Caco-2 (cell line): ENCODE measurements around the gene ALPP. TPM values are rescaled to one million over a fixed set of nuclear protein-coding genes. Genes with fewer than 3 reads are reported as not detected.
A peak's percentile ranks its signal among the peaks of the same experiment; 100 is the strongest.
"Not testable (repeated sequence)": the region's sequence is repeated elsewhere in the genome, so short reads cannot be mapped to it uniquely, and the experiment has no call there.

ENCODE experiments used
- BruUV-seq: library from RNA; stranded (reverse); fragments of 400-500 nt; replicated peaks from 2 replicates; lab custom pipeline; 2021; lab: Mats Ljungman, UMichigan
- CTCF ChIA-PET: fragments of 300-600 bp; sonication (Branson Sonifier 250); formaldehyde crosslinking; loops from one replicate; lab custom pipeline; 2022; ENCODE audit warnings: antibody characterized with exemption; lab: Charles Lee
- POLR2A ChIA-PET: fragments of 300-600 bp; sonication (Branson Sonifier 250); formaldehyde crosslinking; loops from one replicate; lab custom pipeline; 2022; ENCODE audit warnings: antibody characterized with exemption; lab: Charles Lee
- DNase-seq, 2 experiments: peaks; one replicate each; pipeline versions ENCODE4 v3.0.0 to v3.0.0-alpha.2; 2020 to 2022
- H3K27me3 ChIP-seq: replicated peaks from 2 replicates; pipeline ENCODE4 v1.6.0; 2011; ENCODE audit warnings: low read length; ENCODE audit not compliant: control insufficient read depth, insufficient read depth
- H3K36me3 ChIP-seq: 2 replicates; pipeline ENCODE4 v1.5.1; 2011; ENCODE audit warnings: low read length; ENCODE audit not compliant: control insufficient read depth, insufficient read depth
- H3K4me1 ChIP-seq: fragments of 250-450 bp; sonication (Bioruptor Pico); 2 replicates; pipeline ENCODE4 v1.5.1; 2020; ENCODE audit warnings: mild to moderate bottlenecking
- H3K4me3 ChIP-seq: 2 replicates; pipeline ENCODE4 v1.5.1; 2011; ENCODE audit warnings: low read depth, mild to moderate bottlenecking, control low read depth, low read length
- H3K9me3 ChIP-seq: fragments of 250-450 bp; sonication (Bioruptor Pico); 2 replicates; pipeline ENCODE4 v1.5.1; 2020; ENCODE audit warnings: mild to moderate bottlenecking, moderate library complexity
- H3K27ac Mint-ChIP-seq: one replicate; pipeline ENCODE4 v1.8.0; 2022; ENCODE audit warnings: mixed read lengths; ENCODE audit not compliant: unreplicated experiment
- H3K27me3 Mint-ChIP-seq: one replicate; pipeline ENCODE4 v1.8.0; 2022; ENCODE audit warnings: mixed read lengths; ENCODE audit not compliant: insufficient read depth, unreplicated experiment
- H3K36me3 Mint-ChIP-seq: one replicate; pipeline ENCODE4 v1.8.0; 2022; ENCODE audit warnings: mild to moderate bottlenecking, mixed read lengths; ENCODE audit not compliant: insufficient read depth, unreplicated experiment
- H3K4me1 Mint-ChIP-seq: one replicate; pipeline ENCODE4 v1.8.0; 2022; ENCODE audit warnings: low read depth, mixed read lengths; ENCODE audit not compliant: unreplicated experiment
- H3K4me3 Mint-ChIP-seq: one replicate; pipeline ENCODE4 v1.8.0; 2022; ENCODE audit warnings: mild to moderate bottlenecking, moderate library complexity, mixed read lengths; ENCODE audit not compliant: unreplicated experiment
- H3K9me3 Mint-ChIP-seq: one replicate; pipeline ENCODE4 v1.8.0; 2022; ENCODE audit warnings: mixed read lengths; ENCODE audit not compliant: unreplicated experiment
- CTCF ChIP-seq, 2 experiments: fragments of 200-600 bp in 1 of 2; IDR thresholded peaks; 1 replicate in 1 of 2; 2 replicates in 1 of 2; pipeline versions ENCODE4 v1.5.1 to v1.8.0; 2011 to 2022; ENCODE audit warnings: antibody characterized with exemption in 1 of 2, control low read depth in 1 of 2, inconsistent platforms in 1 of 2, low read depth in 1 of 2, low read length in 1 of 2, mild to moderate bottlenecking in 1 of 2, moderate library complexity in 1 of 2; ENCODE audit not compliant: insufficient read depth in 1 of 2, severe bottlenecking in 1 of 2, unreplicated experiment in 1 of 2
- intact Hi-C: fragments of 100-400 bp; cut with micrococcal nuclease; formaldehyde crosslinking; loops from one replicate; pipeline ENCODE4 v1.10.0; 2022; ENCODE audit not compliant: unreplicated experiment
- total RNA-seq: library from RNA; stranded (reverse); gene quantifications from 2 replicates; pipeline ENCODE4 v1.2.3, GENCODE V29; 2022

The ALPP gene
- total RNA-seq, 1 experiment from 2014 or later, result 4.9 TPM

DNA sequence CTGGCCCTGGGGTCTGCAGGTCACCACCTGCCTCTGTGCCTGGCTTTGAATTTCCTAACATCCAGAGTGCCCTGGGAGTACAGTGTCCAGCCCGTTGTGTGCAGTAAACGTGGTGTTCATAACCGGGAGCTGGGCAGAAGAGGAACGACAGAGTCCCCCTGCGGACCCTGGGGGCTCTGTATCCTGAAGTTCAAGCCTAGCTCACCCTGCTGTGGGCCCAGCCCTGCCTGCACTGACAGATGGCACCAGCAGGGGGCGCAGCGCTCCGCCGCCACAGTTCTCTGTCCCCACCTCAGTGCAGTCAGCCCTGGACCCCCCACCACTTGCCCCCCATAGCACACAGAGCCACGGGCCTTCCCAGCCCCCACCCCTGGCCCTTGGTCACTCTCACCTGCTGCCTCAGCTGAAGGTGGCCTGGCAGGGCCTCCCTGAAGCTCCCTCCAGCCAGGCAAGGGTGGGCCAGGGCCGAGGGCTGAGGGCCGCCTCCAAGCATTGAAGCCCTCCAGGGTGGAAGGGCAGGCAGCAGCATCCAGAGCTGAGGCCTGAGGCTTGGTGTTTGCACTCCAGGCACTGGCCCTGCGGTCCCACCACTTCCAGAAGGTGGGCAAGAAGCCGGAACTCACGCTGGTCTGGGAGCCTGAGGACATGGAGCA is 43.2 kb upstream of the ALPP start:
- H3K27me3 Mint-ChIP-seq, H3K4me3 Mint-ChIP-seq, intact Hi-C loops, H3K9me3 Mint-ChIP-seq, H3K9me3 ChIP-seq, BruUV-seq, H3K27ac Mint-ChIP-seq, H3K27me3 ChIP-seq, H3K36me3 Mint-ChIP-seq, H3K4me3 ChIP-seq, H3K4me1 ChIP-seq, POLR2A ChIA-PET, H3K4me1 Mint-ChIP-seq, H3K36me3 ChIP-seq: not testable (repeated sequence)
- peak; percentile 6 to 69 for TF ChIP-seq CTCF (IDR thresholded peaks at IDR 0.05; ENCODE audit: insufficient read depth in 1 of 2, low read depth in 1 of 2, low read length in 1 of 2, severe bottlenecking in 1 of 2, unreplicated experiment in 1 of 2)
- DNase-seq, result peak in 1 of 2 experiments; percentile 7
- CTCF ChIA-PET, result interaction anchor here (0.7 to 0.9 kb wide), 2 partner anchors 30 to 104 kb away, joined by 4 read pairs; no protein-coding TSS in a partner anchor

DNA sequence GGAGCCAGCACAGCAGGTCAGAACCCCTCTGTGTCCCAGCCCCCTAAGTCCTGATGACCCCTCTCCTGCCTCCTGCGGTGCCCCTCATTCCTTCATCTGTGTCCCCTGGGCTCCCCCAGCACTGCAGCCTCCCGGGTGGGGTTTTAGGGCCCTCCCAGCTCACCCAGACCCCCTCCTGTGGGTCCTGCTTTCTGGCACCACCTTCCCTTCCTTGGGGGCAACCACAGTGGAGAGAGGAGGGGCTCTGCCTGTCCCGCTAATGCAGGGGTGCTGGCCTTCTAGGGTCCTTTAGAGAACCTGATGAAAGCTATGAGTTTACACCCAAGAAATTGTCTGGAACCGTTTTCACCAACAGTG is 42.7 kb upstream of the ALPP start:
- TF ChIP-seq CTCF (IDR thresholded peaks at IDR 0.05; ENCODE audit: insufficient read depth in 1 of 2, low read depth in 1 of 2, low read length in 1 of 2, severe bottlenecking in 1 of 2, unreplicated experiment in 1 of 2), result no peak
- no TSS peak for BruUV-seq
- peak in 1 of 2 experiments; percentile 15 for DNase-seq
- intact Hi-C loops, result no loop called here
- Mint-ChIP-seq H3K27ac (no peak overlapping the region), H3K4me1 (no peaks in the 10 kb centered on the region), H3K27me3 (no peaks in the 10 kb centered on the region), H3K36me3 (no peaks in the 10 kb centered on the region), H3K9me3 (no peaks in the 10 kb centered on the region), H3K4me3 (no peak overlapping the region)
- no peak overlapping the region for H3K4me3 ChIP-seq
- POLR2A ChIA-PET, result no interaction called here
- no peaks in the 10 kb centered on the region for H3K36me3 ChIP-seq
- H3K9me3 ChIP-seq, result no peaks in the 10 kb centered on the region
- no peaks in the 10 kb centered on the region for H3K4me1 ChIP-seq
- H3K27me3 ChIP-seq, result no peaks in the 10 kb centered on the region
- CTCF ChIA-PET, result interaction anchor here (0.7 to 1.1 kb wide), 2 partner anchors 30 to 104 kb away, joined by 4 read pairs; no protein-coding TSS in a partner anchor

- Mint-ChIP-seq H3K36me3 (no peaks in the 10 kb centered on the region), H3K4me3 (no peak overlapping the region), H3K27ac (no peak overlapping the region), H3K4me1 (no peaks in the 10 kb centered on the region), H3K27me3 (no peaks in the 10 kb centered on the region), H3K9me3 (no peaks in the 10 kb centered on the region)
- H3K4me1 ChIP-seq, result no peaks in the 10 kb centered on the region
- no peaks in the 10 kb centered on the region for H3K27me3 ChIP-seq
- no TSS peak for BruUV-seq
- no peak overlapping the region for H3K4me3 ChIP-seq
- no peaks in the 10 kb centered on the region for H3K9me3 ChIP-seq
- no peak for DNase-seq
- no peak for TF ChIP-seq CTCF (IDR thresholded peaks at IDR 0.05; ENCODE audit: insufficient read depth in 1 of 2, low read depth in 1 of 2, low read length in 1 of 2, severe bottlenecking in 1 of 2, unreplicated experiment in 1 of 2)
- intact Hi-C loops, result no loop called here
- ChIA-PET POLR2A (no interaction called here), CTCF (interaction anchor here (0.7 to 1.1 kb wide), 2 partner anchors 29 to 103 kb away, joined by 4 read pairs; no protein-coding TSS in a partner anchor)
- H3K36me3 ChIP-seq, result no peaks in the 10 kb centered on the region
Observed at GRCh38 chr2:232336241-232336736, 42.3 kb upstream of the ALPP start.
